IMR-90 (cell line): Measurements from ENCODE around the gene SLC26A1. TPM values are rescaled to one million over a fixed set of nuclear protein-coding genes. Genes with fewer than 3 reads are reported as not detected.

Experiments used
- ATAC-seq: fragments of 200-7000 bp; cut with Tn5 transposase; 2 replicates; pipeline ENCODE4 v1.9.1; 2020; ENCODE audit warnings: low read depth, mild to moderate bottlenecking, moderate library complexity
- BruUV-seq: library from RNA; stranded (reverse); fragments of 400-500 nt; replicated peaks from 2 replicates; lab custom pipeline; 2021; lab: Mats Ljungman, UMichigan
- CTCF ChIA-PET: fragments of 300-600 bp; formaldehyde crosslinking; extraction: SDS; loops from one replicate; lab custom pipeline; 2021; ENCODE audit warnings: antibody characterized with exemption; lab: Yijun Ruan, JAX
- POLR2A ChIA-PET: fragments of 300-600 bp; sonication (Branson Sonifier 250); formaldehyde crosslinking; loops from one replicate; lab custom pipeline; 2022; ENCODE audit warnings: antibody characterized with exemption; ENCODE audit not compliant: unreplicated experiment; lab: Charles Lee
- DNase-seq: peaks from one replicate; pipeline ENCODE4 v3.0.0; 2013
- H2AFZ ChIP-seq: replicated peaks from 2 replicates; pipeline ENCODE3; 2013; ENCODE audit warnings: low read length, mild to moderate bottlenecking; ENCODE audit not compliant: poor library complexity
- H2AK5ac ChIP-seq: 2 replicates; pipeline ENCODE4 v1.6.1; 2013; ENCODE audit warnings: low read depth, low read length, inconsistent platforms
- H2AK9ac ChIP-seq: replicated peaks from 2 replicates; pipeline ENCODE3; 2013; ENCODE audit warnings: mild to moderate bottlenecking, low read depth, low read length, moderate library complexity; ENCODE audit not compliant: poor library complexity
- H2BK120ac ChIP-seq: 2 replicates; pipeline ENCODE4 v1.6.1; 2013; ENCODE audit warnings: low read depth, low read length, inconsistent platforms
- H2BK15ac ChIP-seq: 3 replicates; pipeline ENCODE4 v1.6.1; 2013; ENCODE audit warnings: low read depth, low read length, inconsistent platforms
- H2BK20ac ChIP-seq: 2 replicates; pipeline ENCODE4 v1.6.1; 2013; ENCODE audit warnings: low read depth, mild to moderate bottlenecking, inconsistent platforms, low read length, moderate library complexity
- H2BK5ac ChIP-seq: 2 replicates; pipeline ENCODE4 v1.6.1; 2013; ENCODE audit warnings: mild to moderate bottlenecking, low read depth, low read length, inconsistent platforms; ENCODE audit not compliant: poor library complexity, severe bottlenecking
- H3K14ac ChIP-seq: replicated peaks from 2 replicates; pipeline ENCODE4 v1.6.1; 2013; ENCODE audit warnings: low read depth, low read length, inconsistent platforms
- H3K18ac ChIP-seq: 2 replicates; pipeline ENCODE4 v1.6.1; 2013; ENCODE audit warnings: low read depth, low read length, control low read depth
- H3K23ac ChIP-seq: 2 replicates; pipeline ENCODE4 v1.6.1; 2013; ENCODE audit warnings: low read depth, low read length, inconsistent platforms
- H3K27ac ChIP-seq: 2 replicates; pipeline ENCODE4 v1.5.1; 2013; ENCODE audit warnings: mild to moderate bottlenecking, control low read depth, low read length; ENCODE audit not compliant: insufficient read depth
- H3K27me3 ChIP-seq: 2 replicates; pipeline ENCODE4 v1.6.1; 2013; ENCODE audit warnings: low read length; ENCODE audit not compliant: control insufficient read depth, insufficient read depth
- H3K36me3 ChIP-seq: 2 replicates; pipeline ENCODE4 v1.6.1; 2013; ENCODE audit warnings: low read length, mixed read lengths; ENCODE audit not compliant: control insufficient read depth, insufficient read depth
- H3K4ac ChIP-seq: 2 replicates; pipeline ENCODE4 v1.6.1; 2013; ENCODE audit warnings: low read depth, low read length, inconsistent platforms
- H3K4me1 ChIP-seq: 2 replicates; pipeline ENCODE4 v1.6.1; 2013; ENCODE audit warnings: low read length, mixed read lengths; ENCODE audit not compliant: control insufficient read depth, insufficient read depth
- H3K4me2 ChIP-seq: 2 replicates; pipeline ENCODE4 v1.6.1; 2013; ENCODE audit warnings: low read depth, mild to moderate bottlenecking, control low read depth, low read length, moderate library complexity
- H3K4me3 ChIP-seq: 2 replicates; pipeline ENCODE4 v1.5.1; 2013; ENCODE audit warnings: low read depth, mild to moderate bottlenecking, control low read depth, low read length, moderate library complexity; ENCODE audit not compliant: insufficient read depth
- H3K56ac ChIP-seq: 2 replicates; pipeline ENCODE4 v1.6.1; 2013; ENCODE audit warnings: low read length, inconsistent platforms; ENCODE audit not compliant: insufficient read depth; ENCODE audit errors: extremely low read depth
- H3K79me1 ChIP-seq, 2 experiments: 2 replicates each; pipeline ENCODE4 v1.6.1; 2013; ENCODE audit warnings: low read length in 2 of 2, inconsistent platforms in 1 of 2, low read depth in 1 of 2
- H3K9ac ChIP-seq: 2 replicates; pipeline ENCODE4 v1.6.1; 2013; ENCODE audit warnings: low read depth, low read length, control low read depth
- H3K9me1 ChIP-seq: 2 replicates; pipeline ENCODE4 v1.6.1; 2013; ENCODE audit warnings: low read length, inconsistent platforms; ENCODE audit not compliant: insufficient read depth
- H3K9me3 ChIP-seq: 2 replicates; pipeline ENCODE4 v1.6.1; 2013; ENCODE audit warnings: low read length; ENCODE audit not compliant: control insufficient read depth, insufficient read depth
- H4K20me1 ChIP-seq: 2 replicates; pipeline ENCODE4 v1.6.1; 2013; ENCODE audit warnings: low read length, inconsistent platforms; ENCODE audit not compliant: insufficient read depth
- H4K5ac ChIP-seq: 2 replicates; pipeline ENCODE4 v1.6.1; 2013; ENCODE audit warnings: mild to moderate bottlenecking, low read depth, low read length, control low read depth
- H4K8ac ChIP-seq, 2 experiments: 2 replicates each; pipeline ENCODE4 v1.6.1; 2013; ENCODE audit warnings: low read depth in 2 of 2, low read length in 2 of 2, control low read depth in 1 of 2, inconsistent platforms in 1 of 2
- H4K91ac ChIP-seq: 2 replicates; pipeline ENCODE4 v1.6.1; 2013; ENCODE audit warnings: low read depth, low read length, inconsistent platforms; ENCODE audit not compliant: insufficient read depth
- BHLHE40 ChIP-seq: fragments of 150-350 bp; IDR thresholded peaks from 2 replicates; pipeline ENCODE4 v1.6.1; 2016; ENCODE audit warnings: mild to moderate bottlenecking, low read depth, low read length
- CEBPB ChIP-seq: IDR thresholded peaks from 2 replicates; pipeline ENCODE4 v1.6.1; 2012; ENCODE audit warnings: low read depth, low read length, improper control_type of control experiment
- CHD1 ChIP-seq: IDR thresholded peaks from 2 replicates; pipeline ENCODE4 v1.6.1; 2012; ENCODE audit warnings: low read depth, low read length, improper control_type of control experiment
- CTCF ChIP-seq: conservative IDR thresholded peaks from 2 replicates; pipeline ENCODE4 v1.5.1; 2012; ENCODE audit warnings: mild to moderate bottlenecking, low read depth, low read length, improper control_type of control experiment
- ELK1 ChIP-seq: fragments of 150-350 bp; IDR thresholded peaks from 2 replicates; pipeline ENCODE4 v1.6.1; 2016; ENCODE audit warnings: low read depth, mild to moderate bottlenecking, low read length, moderate library complexity, borderline replicate concordance
- FOS ChIP-seq: fragments of 150-350 bp; IDR thresholded peaks from 2 replicates; pipeline ENCODE4 v1.6.1; 2016; ENCODE audit warnings: low read depth, low read length
- MAFK ChIP-seq: IDR thresholded peaks from 2 replicates; pipeline ENCODE4 v1.6.1; 2012; ENCODE audit warnings: low read depth, low read length, improper control_type of control experiment
- MAZ ChIP-seq: IDR thresholded peaks from 2 replicates; pipeline ENCODE4 v1.6.1; 2012; ENCODE audit warnings: low read depth, mild to moderate bottlenecking, low read length, improper control_type of control experiment, moderate library complexity, borderline replicate concordance
- NFE2L2 ChIP-seq: fragments of 150-350 bp; IDR thresholded peaks from 2 replicates; pipeline ENCODE4 v1.6.1; 2016; ENCODE audit warnings: low read depth, mild to moderate bottlenecking, low read length
- POLR2A ChIP-seq: IDR thresholded peaks from 2 replicates; pipeline ENCODE4 v1.6.1; 2012; ENCODE audit warnings: mild to moderate bottlenecking, low read depth, low read length
- RAD21 ChIP-seq: IDR thresholded peaks from 2 replicates; pipeline ENCODE4 v1.6.1; 2012; ENCODE audit warnings: low read length, improper control_type of control experiment
- RCOR1 ChIP-seq: IDR thresholded peaks from 2 replicates; pipeline ENCODE4 v1.6.1; 2012; ENCODE audit warnings: mild to moderate bottlenecking, low read length, improper control_type of control experiment; ENCODE audit not compliant: insufficient replicate concordance
- RFX5 ChIP-seq: IDR thresholded peaks from 2 replicates; pipeline ENCODE4 v1.8.0; 2012; ENCODE audit warnings: low read depth, mild to moderate bottlenecking, low read length, moderate library complexity
- SMC3 ChIP-seq: fragments of 150-350 bp; IDR thresholded peaks from 2 replicates; pipeline ENCODE4 v1.6.1; 2016; ENCODE audit warnings: low read depth, mild to moderate bottlenecking, antibody characterized with exemption, low read length, moderate library complexity
- USF2 ChIP-seq: fragments of 150-350 bp; IDR thresholded peaks from 2 replicates; pipeline ENCODE4 v1.6.1; 2017; ENCODE audit warnings: mild to moderate bottlenecking, antibody characterized with exemption, low read length, low read depth
- WGBS, 2 experiments: methylation state at CpG; one replicate each; pipeline versions ENCODE4 v1.1.5 to v1.1.7; 2013; ENCODE audit warnings: missing lambda C conversion rate in 2 of 2; ENCODE audit not compliant: insufficient read length in 1 of 2; ENCODE audit errors: extremely low coverage in 2 of 2; 5-methylcytosine and 5-hydroxymethylcytosine counted together
- dilution Hi-C: fragments of 300-500 bp; cut with HindIII; formaldehyde crosslinking; loops from one replicate; pipeline ENCODE4 v1.14.3; 2018; ENCODE audit warnings: low sequenced_read_pairs; ENCODE audit not compliant: unreplicated experiment
- in situ Hi-C: fragments of 300-500 bp; cut with MboI; formaldehyde crosslinking; loops from 3 replicates; pipeline ENCODE4 v1.14.3; 2019; ENCODE audit warnings: low sequenced_read_pairs, inconsistent platforms, mixed read lengths
- intact Hi-C: fragments of 100-400 bp; cut with micrococcal nuclease; formaldehyde crosslinking; loops from 2 replicates; pipeline ENCODE4 v1.10.0; 2022
- polyA plus RNA-seq, 3 experiments: library from polyadenylated mRNA; depleted of rRNA; stranded (reverse); fragments of >200 nt; gene quantifications; 2 replicates each; pipeline ENCODE4 v1.2.3, GENCODE V29; 2012; ENCODE audit warnings: low replicate concordance in 1 of 3
- total RNA-seq: library from RNA; depleted of rRNA; stranded (reverse); fragments of >200 nt; gene quantifications from 2 replicates; pipeline ENCODE4 v1.2.3, GENCODE V29; 2012

SLC26A1 gene
- total and polyA plus RNA-seq, 2 of the 4 experiments (the other 2 are of a cell fraction), result 0.09 TPM; not detected in 1

- H3K79me1 ChIP-seq, result no peaks in the 10 kb centered on the region
- DNase-seq (no peak), ATAC-seq (no peak)
- H2AK5ac ChIP-seq, result no peak overlapping the region
- H3K27me3 ChIP-seq, result peaks cover 66% of the 10 kb centered on the region
- ChIA-PET POLR2A (interaction anchor here (0.6 kb wide), 1 partner anchor 17 kb away, joined by 3 read pairs; the partner anchor contains the start of gene IDUA), CTCF (no interaction called here)
- H3K4ac ChIP-seq, result no peak overlapping the region
- no peak overlapping the region for H2AK9ac ChIP-seq
- peaks cover 6% of the 10 kb centered on the region; the same call in 1 of the 2 replicates for H3K4me1 ChIP-seq
- H3K27ac ChIP-seq, result no peak overlapping the region
- no peak overlapping the region for H3K4me3 ChIP-seq
- dilution Hi-C loops (no loop called here), in situ Hi-C loops (no loop called here), intact Hi-C loops (no loop called here)
- 72% methylated on average over 7 of the region's 13 CpGs; no CpG with 5 or more reads in 1 of the 2 experiments for WGBS, 2 experiments
- no peak overlapping the region for H4K8ac ChIP-seq
- H3K4me2 ChIP-seq, result no peak overlapping the region
- H3K23ac ChIP-seq, result no peak overlapping the region
- no TSS peak for BruUV-seq
- H4K91ac ChIP-seq, result no peak overlapping the region
- peaks cover 3% of the 10 kb centered on the region for H3K9me3 ChIP-seq
- no peak overlapping the region for H3K9ac ChIP-seq
- H3K14ac ChIP-seq, result no peak overlapping the region
- no peak overlapping the region for H4K5ac ChIP-seq
- H3K56ac ChIP-seq, result no peak overlapping the region
- H2BK15ac ChIP-seq, result no peak overlapping the region
- H2AFZ ChIP-seq, result no peak overlapping the region
- H2BK20ac ChIP-seq, result no peak overlapping the region
- no peak overlapping the region for H3K18ac ChIP-seq
- TF ChIP-seq MAZ (no peak), SMC3 (no peak), USF2 (no peak), RAD21 (no peak), MAFK (no peak), CHD1 (no peak), FOS (no peak), POLR2A (no peak), BHLHE40 (no peak), RCOR1 (no peak), ELK1 (no peak), CTCF (no peak), RFX5 (no peak), NFE2L2 (no peak), CEBPB (no peak)
- H2BK5ac ChIP-seq, result no peak overlapping the region
- H3K9me1 ChIP-seq, result no peaks in the 10 kb centered on the region
- no peak overlapping the region for H2BK120ac ChIP-seq
- no peaks in the 10 kb centered on the region for H3K36me3 ChIP-seq
- H4K20me1 ChIP-seq, result no peaks in the 10 kb centered on the region; the same call in 1 of the 2 replicates
These were observed 10.8 kb upstream of the SLC26A1 start for GRCh38 chr4:1004071-1004418.
